ENCODE data around the gene PLPPR1. TPM values are rescaled to one million over a fixed set of nuclear protein-coding genes. Genes with fewer than 3 reads are reported as not detected.

The PLPPR1 gene
- total and polyA plus RNA-seq, 2 donors (not counting 3 experiments of a cell fraction or from before 2014, with no cell fraction given): 0.18 to 0.50 TPM

- intact Hi-C loops (cut with micrococcal nuclease) (no loop called here), dilution Hi-C loops (cut with MboI; ENCODE audit: extremely low pct_ligation_motif_present, low sequenced_read_pairs) (no loop called here)
- no peaks in the 10 kb centered on the region for H3K4me1 ChIP-seq (ENCODE audit: control insufficient read depth, extremely low read depth, insufficient read depth, low read length)
- no peaks in the 10 kb centered on the region for H3K9me1 ChIP-seq (replicated peaks; ENCODE audit: control insufficient read depth, extremely low read depth, insufficient read depth, low read length)
- H2AFZ ChIP-seq (ENCODE audit: low read depth, low read length): no peak overlapping the region
- DNase-seq (ENCODE audit: low read depth, low spot score) (no peak), FAIRE-seq (no peak)
- no peaks in the 10 kb centered on the region for H4K20me1 ChIP-seq (replicated peaks; ENCODE audit: control insufficient read depth, extremely low read depth, insufficient read depth, low read length)
- ChIA-PET CTCF (interaction anchor here (1.0 kb wide), 1 partner anchor 29 kb away, joined by 3 read pairs; no protein-coding TSS in a partner anchor), POLR2A (no interaction called here)
- H3K9ac ChIP-seq (replicated peaks; ENCODE audit: extremely low read depth, insufficient read depth, low read length): no peak overlapping the region
- no peaks in the 10 kb centered on the region for H3K36me3 ChIP-seq (ENCODE audit: control insufficient read depth in 2 of 2, extremely low read depth in 1 of 2, insufficient read depth in 2 of 2, low read length in 2 of 2)
- H3K4me3 ChIP-seq (replicated peaks in 1 of 3; ENCODE audit: insufficient read depth in 1 of 3, low read depth in 1 of 3, low read length in 3 of 3): no peak overlapping the region
- no TSS peak for BruUV-seq (replicated peaks)
- no peak overlapping the region for H3K4me2 ChIP-seq (ENCODE audit: insufficient read depth, low read length)
- no peaks in the 10 kb centered on the region for H3K79me2 ChIP-seq (ENCODE audit: control insufficient read depth, insufficient read depth, low read length)
- no peaks in the 10 kb centered on the region for H3K9me3 ChIP-seq (replicated peaks; ENCODE audit: control insufficient read depth, insufficient read depth, low read length)
- no peak for TF ChIP-seq JUN (IDR thresholded peaks at IDR 0.05; ENCODE audit: borderline replicate concordance, insufficient read depth, insufficient read length, low read depth)
- no peak for TF ChIP-seq EZH2 (IDR thresholded peaks at IDR 0.05; ENCODE audit: borderline replicate concordance, low read depth, low read length, severe bottlenecking)
- no peak for TF ChIP-seq FOS (IDR thresholded peaks at IDR 0.05; ENCODE audit: borderline replicate concordance, insufficient read depth, low read length)
- no peak for TF ChIP-seq POLR2A (IDR thresholded peaks at IDR 0.05; ENCODE audit: low read depth, low read length)
- TF ChIP-seq MAX (IDR thresholded peaks at IDR 0.05; ENCODE audit: insufficient read depth, insufficient read length): no peak
- no peak for TF ChIP-seq POLR2AphosphoS5 (IDR thresholded peaks at IDR 0.05; ENCODE audit: insufficient read depth, low read depth, low read length)
- TF ChIP-seq CTCF (IDR thresholded peaks at IDR 0.05; ENCODE audit: extremely low read depth in 1 of 2, insufficient read depth in 1 of 2, low read depth in 1 of 2, low read length in 2 of 2): no peak
- TF ChIP-seq MYC (IDR thresholded peaks at IDR 0.05; ENCODE audit: low read depth, low read length): no peak
- no peak for TF ChIP-seq GATA2 (IDR thresholded peaks at IDR 0.05; ENCODE audit: insufficient read depth, insufficient read length, low read depth, low read length)
- no peak overlapping the region for H3K27ac ChIP-seq (ENCODE audit: insufficient read depth, low read depth, low read length)
- no peaks in the 10 kb centered on the region for H3K27me3 ChIP-seq (ENCODE audit: control insufficient read depth in 2 of 2, insufficient read depth in 2 of 2, low read length in 2 of 2)
Measured at GRCh38 chr9:101148344-101148743, 119.8 kb downstream of the PLPPR1 start.
